Measurements from ENCODE around the gene TNRC18.

- TF ChIP-seq POLR2A (IDR thresholded peaks at IDR 0.05), result no peak
- no peak for TF ChIP-seq CTCF (IDR thresholded peaks at IDR 0.05)
Observed at GRCh38 chr7:5462216-5462615, 38.6 kb upstream of the TNRC18 start.

All from lower leg skin (tissue), 3 donors.